Smooth muscle cell (in vitro differentiated cells): ENCODE results near the gene PEBP1. TPM values are rescaled to one million over a fixed set of nuclear protein-coding genes. Genes with fewer than 3 reads are reported as not detected.

ENCODE experiments used
- DNase-seq: peaks from one replicate; lab custom pipeline; 2025; ENCODE audit not compliant: unreplicated experiment; lab: John Stamatoyannopoulos, UW
- H2AFZ ChIP-seq: fragments of 200-600 bp; sonication (generic); 2 replicates; pipeline ENCODE4 v1.6.0; 2016; ENCODE audit warnings: antibody characterized with exemption, low read depth, mild to moderate bottlenecking
- H3F3A ChIP-seq: fragments of 200-600 bp; sonication (generic); 2 replicates; pipeline ENCODE4 v1.6.0; 2017; ENCODE audit warnings: antibody characterized with exemption, low read depth
- H3K27ac ChIP-seq: fragments of 200-600 bp; sonication (generic); 2 replicates; pipeline ENCODE4 v1.5.1; 2016; ENCODE audit warnings: low read depth, mild to moderate bottlenecking
- H3K27me3 ChIP-seq: fragments of 200-600 bp; sonication (generic); 2 replicates; pipeline ENCODE4 v1.6.1; 2016; ENCODE audit warnings: low read depth, mild to moderate bottlenecking
- H3K36me3 ChIP-seq: fragments of 200-600 bp; sonication (generic); 2 replicates; pipeline ENCODE4 v1.5.1; 2016; ENCODE audit warnings: low read depth
- H3K4me1 ChIP-seq: fragments of 200-600 bp; sonication (generic); 2 replicates; pipeline ENCODE4 v1.5.1; 2016; ENCODE audit warnings: low read depth
- H3K4me2 ChIP-seq: fragments of 200-600 bp; sonication (generic); 2 replicates; pipeline ENCODE4 v1.6.0; 2016; ENCODE audit warnings: mild to moderate bottlenecking
- H3K4me3 ChIP-seq: fragments of 200-600 bp; sonication (generic); 2 replicates; pipeline ENCODE4 v1.5.1; 2016; ENCODE audit warnings: mild to moderate bottlenecking
- H3K79me2 ChIP-seq: fragments of 200-600 bp; sonication (generic); 2 replicates; pipeline ENCODE4 v1.6.0; 2016; ENCODE audit warnings: low read depth, mild to moderate bottlenecking
- H3K9ac ChIP-seq: fragments of 200-600 bp; sonication (generic); 2 replicates; pipeline ENCODE4 v1.6.0; 2016; ENCODE audit warnings: low read depth
- H3K9me3 ChIP-seq: fragments of 200-600 bp; sonication (generic); replicated peaks from 2 replicates; pipeline ENCODE4 v1.5.1; 2016; ENCODE audit warnings: low read depth
- H4K20me1 ChIP-seq: fragments of 200-600 bp; sonication (generic); 2 replicates; pipeline ENCODE4 v1.6.0; 2016; ENCODE audit warnings: low read depth
- CTCF ChIP-seq: fragments of 200-600 bp; sonication (generic); IDR thresholded peaks from 2 replicates; pipeline ENCODE4 v1.5.1; 2017; ENCODE audit warnings: borderline replicate concordance, mild to moderate bottlenecking, antibody characterized with exemption; ENCODE audit not compliant: insufficient read depth, poor library complexity, severe bottlenecking
- WGBS: methylation state at CpG from one replicate; pipeline ENCODE4 v1.1.7; 2016; ENCODE audit warnings: low lambda C conversion rate; 5-methylcytosine and 5-hydroxymethylcytosine counted together
- polyA plus RNA-seq: library from polyadenylated mRNA; unstranded; fragments of >200 nt; fragmentation: Nextera tagmentation; extraction: Ambion mirVana; gene quantifications from 2 replicates; pipeline ENCODE4 v1.2.1, GENCODE V29; 2016
- total RNA-seq: library from RNA; depleted of rRNA; stranded (reverse); fragments of >200 nt; gene quantifications from 2 replicates; pipeline ENCODE4 v1.2.3, GENCODE V29; 2014

Gene PEBP1
- total and polyA plus RNA-seq, 2 experiments from 2014 or later: 118 to 199 TPM

GRCh38 chr12:118107694-118108093 is 28.2 kb upstream of the PEBP1 start:
- no peak overlapping the region for H2AFZ ChIP-seq
- H3K9me3 ChIP-seq: no peaks in the 10 kb centered on the region
- no peak for DNase-seq
- no peak for TF ChIP-seq CTCF
- no peak overlapping the region for H3K4me3 ChIP-seq
- H3K4me1 ChIP-seq: peaks cover 3% of the 10 kb centered on the region
- 96% methylated on average over 8 of the region's 8 CpGs for WGBS
- H3K27ac ChIP-seq: no peak overlapping the region
- no peaks in the 10 kb centered on the region for H3K27me3 ChIP-seq
- H3F3A ChIP-seq: no peaks in the 10 kb centered on the region
- no peak overlapping the region for H3K4me2 ChIP-seq
- H3K36me3 ChIP-seq: no peaks in the 10 kb centered on the region
- no peak overlapping the region for H3K9ac ChIP-seq
- no peaks in the 10 kb centered on the region for H4K20me1 ChIP-seq
- no peaks in the 10 kb centered on the region for H3K79me2 ChIP-seq

GRCh38 chr12:118109088-118109487 is 26.8 kb upstream of the PEBP1 start:
- Histone ChIP-seq H3K9ac (no peak overlapping the region), H2AFZ (no peak overlapping the region), H3K36me3 (no peaks in the 10 kb centered on the region), H4K20me1 (no peaks in the 10 kb centered on the region), H3K27me3 (no peaks in the 10 kb centered on the region), H3K4me2 (no peak overlapping the region), H3K27ac (no peak overlapping the region), H3K4me3 (no peak overlapping the region), H3F3A (no peaks in the 10 kb centered on the region), H3K79me2 (no peaks in the 10 kb centered on the region), H3K4me1 (no peaks in the 10 kb centered on the region), H3K9me3 (no peaks in the 10 kb centered on the region)
- WGBS: 89% methylated on average over 1 of the region's 1 CpG
- no peak for DNase-seq
- no peak for TF ChIP-seq CTCF

GRCh38 chr12:118119449-118119879 is 16.5 kb upstream of the PEBP1 start:
- WGBS: 60% methylated on average over 10 of the region's 10 CpGs
- H3K4me2 ChIP-seq: peak overlapping the region; percentile 40

More at GRCh38 chr12:118119449-118119879, 16.5 kb upstream of the PEBP1 start:
- Histone ChIP-seq H2AFZ (peak overlapping the region; percentile 89), H3K9ac (no peak overlapping the region), H3K9me3 (no peaks in the 10 kb centered on the region), H3K4me3 (no peak overlapping the region), H3K79me2 (no peaks in the 10 kb centered on the region), H3K4me1 (peaks cover 5% of the 10 kb centered on the region), H3K27ac (no peak overlapping the region), H3K36me3 (no peaks in the 10 kb centered on the region), H4K20me1 (no peaks in the 10 kb centered on the region), H3F3A (no peaks in the 10 kb centered on the region), H3K27me3 (no peaks in the 10 kb centered on the region)
- no peak for DNase-seq
- no peak for TF ChIP-seq CTCF
